ENCODE results near the gene PPL.
"Not testable (repeated sequence)": the region's sequence is repeated elsewhere in the genome, so short reads cannot be mapped to it uniquely, and the experiment has no call there.

The PPL gene

DNA sequence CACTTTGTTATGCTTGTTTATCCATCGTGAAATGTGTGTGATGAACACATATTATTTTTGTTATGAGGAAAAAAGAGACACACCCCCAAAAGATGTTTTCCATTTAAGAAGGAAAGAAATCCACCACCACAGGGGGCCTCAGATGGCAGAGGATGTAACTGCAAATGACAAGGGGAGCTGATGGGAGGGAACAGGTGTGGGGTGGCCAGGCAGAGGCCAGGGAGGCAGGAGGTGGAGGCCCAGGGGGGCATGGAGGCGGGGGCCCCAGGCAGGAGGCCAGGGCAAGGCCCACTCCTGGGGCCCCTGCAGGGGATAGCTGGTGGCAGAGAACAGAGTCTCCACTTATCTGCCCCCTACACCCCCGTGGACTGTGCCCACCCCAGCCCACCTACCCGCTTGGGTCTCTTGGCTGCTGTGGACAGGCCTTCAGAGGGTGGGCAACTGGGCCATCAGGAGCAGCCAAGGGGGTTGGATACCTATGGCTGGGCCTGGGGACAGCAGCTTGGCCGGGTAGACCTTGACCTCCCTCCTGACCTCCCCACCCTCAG lies 28.0 kb downstream of the PPL start:
- no peak for DNase-seq

DNA sequence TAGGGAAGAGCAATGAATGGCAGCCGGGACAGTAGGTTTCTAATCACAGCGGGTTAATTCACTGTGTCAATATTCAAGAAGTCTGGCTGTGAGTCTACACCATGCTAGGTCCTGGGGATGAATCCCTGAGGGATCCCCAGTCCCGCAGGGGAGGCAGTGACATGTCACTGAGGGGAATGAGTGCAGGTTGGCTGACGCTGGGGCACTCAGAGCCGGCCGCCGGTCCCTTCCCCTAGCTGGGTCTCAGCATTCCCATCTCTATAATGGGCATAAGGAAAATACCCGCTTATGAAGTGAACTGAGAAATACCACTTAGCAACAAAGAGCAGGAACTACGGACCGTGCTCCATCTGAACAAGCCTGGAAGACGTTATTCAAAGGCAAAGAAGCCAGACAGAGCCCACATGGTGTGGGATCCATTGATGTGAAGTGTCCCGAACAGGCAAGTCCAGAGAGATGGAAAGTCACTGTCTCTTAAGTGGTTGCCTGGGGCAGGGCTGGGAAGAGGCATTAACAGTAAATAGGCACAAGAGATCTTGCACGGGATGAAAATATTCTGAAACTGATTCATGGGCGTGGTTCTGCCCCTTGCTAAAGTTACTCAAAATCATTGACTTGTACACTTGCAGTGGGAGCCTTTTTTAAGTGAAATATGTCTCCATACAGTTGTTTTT lies 31.9 kb downstream of the PPL start:
- no peak for DNase-seq

DNA sequence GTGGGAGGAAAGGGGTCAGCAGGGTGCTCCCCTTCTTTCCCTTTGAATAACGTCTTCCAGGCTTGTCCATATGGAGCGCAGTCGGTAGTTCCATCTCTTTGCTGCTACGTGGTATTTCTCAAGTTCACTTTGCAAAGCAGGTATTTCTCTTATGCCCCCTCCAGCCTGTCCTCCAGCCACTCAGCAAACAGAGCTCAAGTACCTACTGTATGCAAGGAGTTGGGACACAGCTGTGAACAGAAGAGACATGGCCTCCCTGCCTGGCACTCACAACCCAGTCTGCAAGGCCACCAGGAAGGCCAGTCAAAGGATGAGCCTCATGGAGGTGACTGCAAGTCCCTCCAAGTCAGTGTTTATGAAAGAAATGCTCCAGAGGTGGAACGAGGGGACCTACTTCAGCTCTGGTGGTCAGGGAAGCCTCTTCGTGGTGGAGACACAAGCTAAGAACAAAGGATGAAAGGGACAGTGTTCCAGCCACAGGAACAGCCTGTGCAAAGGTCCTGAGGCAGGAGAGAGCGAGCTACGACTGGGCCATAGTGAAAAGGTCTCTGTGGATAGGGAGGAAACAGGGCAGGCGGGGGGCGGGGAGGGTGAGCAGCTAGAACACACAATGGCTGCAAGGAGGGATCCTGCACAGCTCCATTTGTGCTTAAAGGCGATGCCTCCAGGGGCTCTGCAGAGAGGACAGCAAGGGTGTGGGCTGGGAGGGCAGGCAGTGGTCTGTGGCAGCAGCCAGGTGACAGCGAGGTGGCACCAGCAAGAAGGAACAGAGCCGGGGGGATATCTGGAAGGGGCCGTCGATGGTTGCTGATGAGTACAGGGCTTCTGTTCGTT lies 32.6 kb downstream of the PPL start:
- DNase-seq, result no peak

DNA sequence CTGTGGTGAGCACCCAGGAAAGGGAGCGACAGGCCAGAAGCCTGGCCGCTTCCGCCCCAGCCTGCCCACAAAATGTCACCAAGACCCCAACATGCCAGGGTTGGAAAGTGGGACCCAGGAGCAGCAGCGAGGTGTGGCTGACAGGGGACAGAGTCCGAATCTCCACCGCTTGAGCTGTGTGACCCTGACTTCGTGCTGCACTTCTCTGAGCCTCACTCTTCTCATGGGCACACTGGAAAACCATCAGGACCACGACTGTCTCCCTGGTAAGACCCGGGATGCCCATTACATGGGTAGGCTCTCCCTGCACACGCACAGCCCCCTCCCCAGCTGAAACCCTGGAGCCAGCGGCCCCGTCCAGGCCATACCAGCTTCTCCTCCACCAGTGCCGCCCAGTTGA lies 34.9 kb downstream of the PPL start:
- no peak for DNase-seq

DNA sequence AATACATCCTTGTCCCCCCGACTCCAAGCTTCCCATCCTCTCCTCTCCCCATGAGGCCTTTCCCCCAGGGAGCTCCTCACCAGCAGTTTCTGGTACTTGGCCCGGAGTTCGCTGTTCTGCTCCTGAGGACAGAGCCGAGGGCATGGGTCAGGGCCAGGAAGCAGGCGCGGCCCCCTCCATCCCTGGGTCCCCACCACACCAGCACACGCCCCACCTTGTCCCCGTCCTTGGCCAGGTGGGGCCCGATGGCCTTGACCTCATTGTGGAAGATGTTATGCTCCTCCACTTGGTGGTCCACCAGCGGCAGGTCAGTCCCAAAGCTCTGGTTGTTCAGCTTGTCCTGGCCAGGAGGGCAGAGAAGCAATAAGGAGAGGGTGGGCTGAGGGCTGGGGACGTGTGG lies 36.2 kb downstream of the PPL start:
- no peak for DNase-seq

DNA sequence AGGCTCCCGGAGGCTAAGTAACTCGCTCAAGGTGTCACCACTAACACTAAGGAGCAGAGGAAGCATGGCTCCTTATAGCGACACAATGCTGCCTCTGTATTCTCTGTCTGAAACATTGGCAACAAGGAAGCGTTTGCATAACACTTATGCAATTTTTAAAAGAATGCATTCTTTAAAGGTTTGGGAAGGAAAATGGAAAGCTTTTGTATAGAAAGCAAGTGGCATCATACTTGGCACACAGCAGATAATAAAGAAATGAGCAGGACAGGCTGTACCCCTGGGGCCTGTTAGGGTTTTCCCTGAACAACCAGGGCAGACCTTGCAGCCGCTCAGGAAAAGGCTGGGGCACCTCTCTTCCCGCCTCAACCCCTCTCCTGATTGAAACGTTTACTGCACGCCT lies 36.9 kb downstream of the PPL start:
- DNase-seq, result no peak

DNA sequence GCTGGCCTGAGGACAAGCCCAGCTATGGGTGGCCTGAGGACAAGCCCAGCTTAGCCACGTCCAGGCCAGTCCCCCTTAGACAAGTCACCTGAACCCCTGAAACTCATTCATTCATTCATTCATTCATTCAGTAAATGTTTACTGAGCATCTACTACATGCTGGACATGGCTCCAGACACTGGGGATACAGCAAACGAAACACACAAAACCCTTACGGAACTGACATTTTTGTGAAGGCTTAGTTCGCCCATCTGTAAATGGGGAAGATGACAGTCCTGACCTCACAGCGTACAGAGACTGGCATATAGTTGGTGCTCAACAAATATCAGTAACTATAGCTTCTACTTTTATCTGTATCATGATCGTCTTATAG lies 37.5 kb downstream of the PPL start:
- DNase-seq, result no peak

DNA sequence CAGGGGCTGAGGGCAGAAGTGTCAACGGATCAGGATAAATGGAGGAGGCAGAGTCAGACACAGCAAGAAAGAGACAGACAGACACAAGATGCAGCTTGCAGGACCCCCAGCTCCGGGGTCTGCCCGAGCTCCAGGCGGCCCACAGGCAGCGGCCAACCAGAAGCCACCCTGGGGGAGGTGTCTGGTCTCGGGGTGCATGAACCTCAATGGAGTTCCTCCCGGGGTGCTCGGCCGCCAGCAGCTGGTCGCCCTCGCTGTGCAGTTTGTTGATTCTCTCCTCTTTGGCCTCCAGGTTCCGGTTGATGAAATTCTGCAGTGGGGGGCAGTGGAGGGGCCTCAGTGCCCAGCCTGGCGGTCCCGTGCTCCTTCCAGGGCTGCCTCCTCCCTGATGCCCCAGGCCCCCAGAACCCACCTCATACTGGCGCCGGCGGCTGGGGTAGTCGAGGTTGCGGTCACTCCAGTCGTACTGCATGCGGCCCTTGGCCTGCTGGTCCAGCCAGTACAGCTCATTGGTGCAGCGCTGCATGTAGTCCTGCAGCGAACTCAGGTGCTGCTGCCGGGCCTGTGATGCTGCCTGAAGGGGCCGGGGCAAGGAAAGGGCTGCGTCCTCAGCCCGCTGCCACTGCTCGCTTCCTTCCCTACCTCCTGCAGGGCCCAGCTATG lies 38.0 kb downstream of the PPL start:
- no peak for DNase-seq

DNA sequence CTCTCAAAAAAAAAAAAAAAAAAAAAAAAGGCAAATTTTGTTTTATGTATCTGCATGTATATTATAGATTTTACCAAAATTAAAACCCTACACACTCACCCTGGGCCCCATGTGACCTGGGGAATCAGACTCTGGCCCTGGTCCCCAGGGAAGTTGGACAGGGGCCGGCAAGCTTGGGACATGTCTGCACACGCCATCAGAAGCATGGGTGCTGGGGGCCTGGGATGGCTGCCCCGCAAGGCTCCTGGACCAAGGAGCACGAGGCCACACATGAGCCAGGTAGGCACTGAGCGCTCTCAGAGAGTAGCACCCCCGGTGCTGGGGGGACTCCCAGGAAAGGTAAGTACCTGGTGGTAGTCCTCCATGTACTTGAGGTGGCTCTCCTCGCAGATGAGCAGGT lies 39.6 kb downstream of the PPL start:
- DNase-seq, result no peak

DNA sequence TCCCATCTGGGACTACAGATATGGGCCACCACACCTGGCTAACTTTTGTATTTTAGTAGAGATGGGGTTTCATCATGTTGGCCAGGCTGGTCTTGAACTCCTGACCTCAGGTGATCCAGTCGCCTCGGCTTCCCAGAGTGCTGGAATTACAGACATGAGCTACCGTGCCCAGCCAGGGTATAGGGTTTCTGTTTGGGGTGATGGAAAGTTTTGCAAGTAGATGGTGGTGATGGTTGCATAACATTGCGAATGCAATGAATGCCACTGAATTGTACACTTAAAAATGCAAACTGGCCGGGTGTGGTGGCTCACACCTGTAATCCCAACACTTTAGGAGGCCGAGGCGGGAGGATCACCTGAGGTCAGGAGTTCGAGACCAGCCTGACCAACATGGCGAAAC lies 40.2 kb downstream of the PPL start:
- DNase-seq, result not testable (repeated sequence)

DNA sequence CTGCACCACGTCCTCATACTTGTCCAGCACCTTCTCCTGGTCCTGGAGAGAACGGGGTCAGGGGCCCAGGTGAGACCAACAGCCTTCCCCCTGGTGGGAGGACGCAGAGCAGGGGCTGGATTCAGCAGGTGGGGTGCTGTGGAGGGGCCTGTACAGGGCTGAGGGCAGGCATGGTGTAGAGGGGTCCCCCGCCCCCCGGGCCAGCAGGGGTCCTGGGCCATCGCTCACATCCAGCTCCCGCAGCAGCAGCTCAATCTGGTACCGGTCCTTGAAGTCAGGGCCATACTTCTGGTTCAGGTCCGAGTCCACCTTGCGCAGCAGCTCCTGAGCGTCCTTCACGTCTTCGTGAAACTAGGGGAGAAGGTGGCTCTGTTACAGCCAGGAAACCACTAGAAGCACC lies 41.6 kb downstream of the PPL start:
- DNase-seq, result no peak

DNA sequence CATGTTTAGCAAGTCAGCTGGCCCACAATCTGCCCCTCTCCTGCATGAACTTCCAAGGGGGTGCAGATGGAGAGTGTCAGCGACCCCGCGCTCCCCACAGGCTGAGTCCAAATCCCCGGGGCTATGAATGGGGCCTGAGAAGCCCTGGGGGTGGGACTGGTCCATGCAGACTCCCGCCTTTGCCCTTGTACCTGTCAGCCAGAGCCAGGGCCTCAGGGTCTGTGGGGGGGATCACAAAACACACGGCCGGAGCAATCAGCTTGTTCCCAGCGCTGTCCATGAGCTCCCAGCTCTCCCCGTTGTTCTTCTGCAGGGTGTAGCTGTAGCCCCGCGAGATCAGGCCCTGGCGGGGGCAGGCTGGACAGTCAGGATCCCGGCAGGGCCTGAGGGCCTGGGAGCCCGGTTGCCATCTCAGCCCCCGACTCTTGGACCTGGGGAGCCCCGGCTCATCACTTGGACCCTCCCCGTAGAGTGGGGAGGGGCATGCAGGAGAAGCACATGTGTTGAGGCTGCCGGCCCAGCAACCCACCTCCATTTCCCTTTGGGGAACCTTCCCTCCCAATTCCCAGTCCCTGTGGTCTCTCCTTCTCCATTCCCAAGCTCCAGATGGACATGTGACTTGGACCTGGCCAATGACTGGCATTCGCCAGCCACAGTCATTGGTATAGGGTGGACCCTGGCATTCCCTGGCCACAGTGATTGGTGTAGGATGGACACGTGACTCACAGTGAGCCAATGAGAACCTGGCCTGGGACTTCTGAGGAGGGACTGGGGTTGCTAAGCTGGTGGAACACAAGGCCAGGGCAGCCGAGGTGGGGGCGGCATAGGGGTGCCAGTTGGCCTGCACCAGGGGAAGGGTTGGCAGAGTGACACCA lies 42.4 kb downstream of the PPL start:
- DNase-seq, result no peak

DNA sequence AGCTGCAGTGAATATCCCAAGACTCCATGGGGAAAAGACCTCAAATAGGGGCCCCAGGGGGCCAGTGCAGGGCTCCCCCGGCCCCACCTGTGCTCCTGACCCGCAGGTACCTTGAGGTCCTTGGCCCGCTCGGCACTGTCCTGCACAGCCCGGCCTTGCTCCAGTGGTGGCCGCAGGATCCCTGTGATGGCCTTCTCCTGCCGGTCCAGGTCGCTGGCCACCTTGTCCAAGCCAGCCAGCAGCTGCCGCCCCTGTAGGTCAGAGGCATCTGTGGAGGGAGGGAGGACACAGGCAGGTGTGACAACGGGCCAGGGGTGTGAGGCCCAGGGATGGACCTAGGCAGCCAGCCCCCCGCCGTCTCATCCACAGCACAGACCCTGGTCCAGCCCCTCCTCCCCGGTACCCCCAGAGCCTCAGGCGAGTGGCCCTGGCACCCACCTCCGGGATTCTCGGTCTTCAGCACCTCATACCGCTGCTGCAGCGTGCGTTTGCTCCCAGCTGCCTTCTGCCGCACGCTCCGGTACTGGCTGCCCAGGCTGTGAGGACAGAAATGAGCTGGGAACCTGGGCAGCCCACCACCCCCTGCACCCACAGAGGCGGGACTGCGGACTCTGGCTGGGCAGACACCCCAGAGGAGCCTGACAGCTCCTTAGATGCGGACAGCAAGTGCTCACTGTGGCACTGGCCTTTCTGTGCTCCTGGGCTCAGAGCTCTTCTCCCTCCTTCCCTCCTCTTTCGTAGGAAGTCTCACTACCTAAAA lies 43.7 kb downstream of the PPL start:
- no peak for DNase-seq

DNA sequence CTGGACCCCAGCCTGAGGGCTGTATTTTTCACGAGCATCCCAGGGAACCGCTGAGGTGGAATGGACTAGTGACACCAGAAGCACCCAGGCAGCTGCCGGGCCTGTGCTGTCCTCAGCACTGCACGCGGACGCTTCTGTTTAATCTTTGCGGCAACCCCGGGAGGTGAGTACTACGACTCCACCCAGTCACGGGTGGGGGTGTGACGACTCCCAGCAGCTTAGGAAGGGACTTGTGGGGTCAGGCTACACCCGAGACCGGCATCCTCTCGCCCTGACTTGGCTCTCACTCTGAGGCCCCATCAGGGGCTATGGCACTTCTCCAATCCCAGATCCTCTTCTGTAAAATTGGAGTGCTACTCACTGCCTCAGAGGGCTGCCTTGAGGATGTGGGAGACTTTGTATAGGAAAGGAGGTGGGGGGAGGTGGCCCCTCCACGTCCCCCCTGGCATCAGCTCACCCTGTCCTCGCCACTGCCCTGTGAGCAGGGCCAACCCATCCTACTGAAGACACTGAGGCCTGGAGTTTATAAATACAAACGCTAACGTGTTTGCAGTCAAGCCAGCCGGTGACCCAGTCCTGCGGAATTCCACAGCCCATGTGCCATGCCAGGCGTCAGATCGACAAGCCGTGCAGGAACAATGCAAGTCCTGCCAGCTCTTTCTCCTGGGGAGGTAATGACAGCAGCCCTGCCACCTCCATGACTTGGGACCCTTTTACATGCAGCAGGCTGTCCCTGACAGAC lies 44.4 kb downstream of the PPL start:
- no peak for DNase-seq

DNA sequence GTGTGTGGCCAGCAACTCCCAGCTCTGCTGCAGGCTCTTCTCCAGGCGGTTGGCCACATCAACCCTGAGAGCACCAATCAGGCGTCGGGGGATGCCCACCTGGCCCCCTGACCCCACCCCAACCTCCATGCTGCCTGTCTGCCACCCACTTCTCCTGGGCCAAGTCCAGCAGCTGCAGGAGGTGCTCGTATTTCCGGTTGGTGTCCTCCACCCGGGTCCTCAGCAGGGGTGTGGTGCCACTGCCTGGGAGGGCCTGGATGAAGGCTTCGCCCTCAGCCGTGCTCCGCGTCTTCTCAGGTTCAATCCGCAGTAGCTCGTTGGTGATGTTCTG lies 45.1 kb downstream of the PPL start:
- DNase-seq, result no peak

DNA sequence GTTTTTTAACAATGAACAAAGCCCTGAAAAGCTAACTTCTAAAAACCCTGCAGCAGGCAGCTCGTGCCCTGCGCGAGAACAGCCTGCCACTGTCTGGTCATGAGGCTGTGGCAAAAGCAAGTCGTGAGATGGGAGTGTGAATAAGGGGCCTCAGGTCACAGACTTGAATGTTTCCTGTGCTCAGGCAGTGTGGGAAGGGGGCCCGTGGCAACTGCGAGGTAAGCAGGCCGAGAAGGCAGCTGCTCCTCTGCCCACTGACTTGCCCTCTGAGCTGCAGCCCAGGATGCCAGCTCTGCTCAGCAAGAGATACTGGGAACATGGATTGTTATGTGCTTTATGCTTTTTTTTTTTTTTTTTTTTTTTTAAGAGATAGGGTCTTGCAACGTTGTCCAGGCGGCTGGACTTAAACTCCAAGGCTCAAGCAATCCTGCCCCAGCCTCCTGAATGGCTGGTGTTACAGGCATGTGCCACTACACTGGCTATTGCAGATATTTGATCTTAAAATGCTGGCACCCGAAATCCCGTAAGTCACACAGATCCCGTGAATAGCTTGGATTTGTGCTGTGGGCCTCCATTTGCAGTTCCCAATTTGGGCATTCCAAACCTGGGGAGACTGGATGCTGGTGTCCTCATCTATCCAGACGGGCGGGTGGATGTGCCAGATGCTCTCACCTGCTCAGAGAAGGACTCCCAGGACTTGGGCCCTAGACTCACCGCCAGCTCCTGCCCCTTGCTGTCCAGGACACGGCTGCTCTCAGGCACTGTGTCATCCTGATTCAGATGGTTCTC lies 45.7 kb downstream of the PPL start:
- DNase-seq, result no peak

DNA sequence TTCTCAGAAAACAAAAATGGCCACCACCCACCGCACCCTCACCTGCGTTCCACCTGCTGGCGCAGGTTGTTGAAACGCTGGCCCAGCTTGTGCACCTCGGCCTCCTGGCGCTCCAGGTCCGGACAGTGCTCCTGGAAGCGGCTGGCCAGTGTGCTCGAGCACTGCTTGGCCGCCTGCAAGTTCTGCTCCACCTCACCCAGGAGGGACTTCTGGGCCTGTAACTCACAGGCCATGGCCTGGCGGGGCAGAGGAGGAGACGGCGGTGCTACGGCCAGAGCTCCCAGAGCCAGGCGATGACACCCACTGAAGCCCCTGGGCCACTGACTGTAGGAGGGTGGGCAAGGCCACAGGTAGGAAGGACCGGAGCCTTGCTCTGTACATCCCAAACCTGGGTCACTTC lies 46.3 kb downstream of the PPL start:
- no peak for DNase-seq

DNA sequence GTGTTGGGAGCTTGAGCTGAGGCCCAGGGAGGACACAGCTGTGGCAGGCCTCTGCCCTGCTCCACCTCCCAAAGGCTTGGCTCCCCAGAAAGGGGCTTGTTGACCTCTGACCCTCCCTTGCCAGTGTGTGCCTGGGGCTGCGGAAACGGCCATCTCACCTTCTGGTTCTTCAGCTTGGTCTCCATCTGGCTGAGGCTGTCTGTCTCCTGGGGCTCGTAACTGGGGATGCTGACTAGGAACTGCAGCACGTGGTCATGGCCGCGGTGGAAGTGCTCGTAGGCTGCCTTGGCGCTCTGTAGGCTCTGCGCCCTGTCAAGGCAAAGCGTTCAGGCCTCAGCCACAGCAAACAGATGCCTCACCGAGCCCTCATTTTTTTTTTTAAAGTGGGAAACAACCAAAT lies 46.9 kb downstream of the PPL start:
- DNase-seq, result no peak

DNA sequence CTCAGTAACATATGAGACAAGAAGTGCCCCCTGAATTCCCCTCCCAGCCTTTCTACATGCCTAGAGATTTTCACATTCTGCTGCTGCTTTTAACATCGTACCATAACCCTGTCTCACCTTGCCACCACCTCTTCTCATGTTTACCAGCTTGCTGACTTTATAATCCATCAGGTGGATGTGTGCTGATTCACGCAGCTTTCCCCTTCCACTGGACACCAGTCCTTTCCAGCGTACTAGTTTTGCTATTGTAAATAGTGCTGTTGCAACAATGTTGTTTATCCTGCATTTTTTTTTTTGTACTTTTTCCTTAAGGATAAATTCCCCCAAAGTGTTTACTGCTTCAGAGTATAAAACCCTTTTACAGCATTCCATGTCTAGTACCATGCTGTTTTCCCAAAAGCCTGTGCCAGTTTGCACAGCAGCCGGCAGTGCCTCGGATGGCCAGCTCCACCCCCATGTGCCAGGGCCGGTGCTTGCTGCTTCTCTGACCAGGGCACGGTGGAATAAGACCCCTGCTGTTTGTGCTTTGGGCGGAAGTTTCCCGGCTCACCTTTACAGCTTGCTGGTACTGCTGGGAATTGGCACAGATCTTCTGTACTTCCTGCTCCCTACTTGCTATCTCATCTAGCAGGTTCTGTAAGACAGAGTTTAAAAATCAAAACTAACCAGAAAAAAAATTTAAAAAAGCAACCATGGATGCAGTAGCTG lies 48.4 kb downstream of the PPL start:
- DNase-seq, result no peak

DNA sequence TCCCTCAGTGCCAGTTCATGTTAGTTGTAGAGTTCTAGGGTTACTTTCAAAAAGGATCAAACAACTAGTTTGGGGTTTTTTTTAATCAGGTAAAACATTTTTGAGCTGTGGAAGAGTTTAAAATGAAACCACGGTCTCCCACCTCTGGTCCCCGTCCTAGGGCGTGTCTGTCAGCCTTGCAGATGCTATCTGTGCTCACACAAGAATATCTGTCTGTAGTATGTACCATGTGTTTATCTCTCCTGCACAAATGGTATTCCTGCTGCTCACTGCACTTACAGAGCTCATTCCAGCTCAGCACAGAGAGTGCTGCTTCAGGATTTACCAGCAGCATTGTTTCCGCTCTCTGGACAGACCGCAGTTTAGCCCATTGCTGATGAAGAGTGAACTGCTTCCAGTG lies 50.8 kb downstream of the PPL start:
- no peak for DNase-seq
